DOHH2 (cell line): ENCODE results near the gene PTPN3.

ENCODE experiments used
- CTCF ChIP-seq: fragments of 200-600 bp; sonication (generic); IDR thresholded peaks from one replicate; pipeline ENCODE4 v1.5.1; 2014; ENCODE audit warnings: antibody characterized with exemption, mild to moderate bottlenecking, low read depth, low read length; ENCODE audit not compliant: poor library complexity, severe bottlenecking
- EZH2phosphoT487 ChIP-seq: fragments of 200-600 bp; sonication (generic); IDR thresholded peaks from 2 replicates; pipeline ENCODE4 v1.6.1; 2017; ENCODE audit warnings: borderline replicate concordance, mild to moderate bottlenecking, antibody characterized with exemption, low read length, moderate library complexity, mixed read lengths

GRCh38 chr9:109476642-109477257, 21.4 kb downstream of the PTPN3 start:
- TF ChIP-seq CTCF (no peak), EZH2phosphoT487 (no peak)
